H1 (cell line): ENCODE data around the gene FOXF2. TPM values are rescaled to one million over a fixed set of nuclear protein-coding genes. Genes with fewer than 3 reads are reported as not detected.

Experiments used
- EGR1 ChIP-seq: IDR thresholded peaks from 2 replicates; pipeline ENCODE4 v1.6.1; 2011; ENCODE audit warnings: low read depth, low read length, borderline replicate concordance
- EP300 ChIP-seq, 2 experiments: IDR thresholded peaks; 1 replicate in 1 of 2; 2 replicates in 1 of 2; pipeline ENCODE4 v1.6.1; 2011 to 2012; ENCODE audit warnings: low read depth in 2 of 2, low read length in 2 of 2, mild to moderate bottlenecking in 2 of 2, borderline replicate concordance in 1 of 2, inconsistent platforms in 1 of 2, moderate library complexity in 1 of 2
- EZH2 ChIP-seq: fragments of 200-600 bp; sonication (generic); IDR thresholded peaks from 2 replicates; pipeline ENCODE4 v1.7.1; 2012; ENCODE audit warnings: low read depth, mild to moderate bottlenecking, moderate library complexity, low read length, inconsistent platforms; ENCODE audit not compliant: severe bottlenecking
- KDM4A ChIP-seq: IDR thresholded peaks from one replicate; pipeline ENCODE4 v1.7.1; 2012; ENCODE audit warnings: low read depth, mild to moderate bottlenecking, moderate library complexity, low read length, inconsistent platforms; ENCODE audit not compliant: severe bottlenecking
- NRF1 ChIP-seq: IDR thresholded peaks from 2 replicates; pipeline ENCODE4 v1.6.1; 2011; ENCODE audit warnings: mild to moderate bottlenecking, low read depth, low read length, improper control_type of control experiment
- POU5F1 ChIP-seq: IDR thresholded peaks from 2 replicates; pipeline ENCODE4 v1.6.1; 2011; ENCODE audit warnings: low read depth, mild to moderate bottlenecking, low read length, moderate library complexity
- TAF7 ChIP-seq: optimal IDR thresholded peaks from 2 replicates; pipeline ENCODE3; 2011; ENCODE audit warnings: low read depth, mild to moderate bottlenecking, inconsistent platforms, low read length, moderate library complexity, borderline replicate concordance
- polyA plus RNA-seq, 7 experiments: library from polyadenylated mRNA; depleted of rRNA in 3 of 7; stranded (reverse) in 5 of 7; unstranded in 2 of 7; fragments of >200 nt in 5 of 7; fragments of 200-250 nt in 2 of 7; gene quantifications; 1 replicate in 5 of 7; 2 replicates in 1 of 7; 4 replicates in 1 of 7; pipeline versions ENCODE4 v1.2.1 to v1.2.3, GENCODE V29; 2011 to 2013; ENCODE audit warnings: missing spikeins in 2 of 7, mixed read lengths in 2 of 7
- total RNA-seq: library from RNA; stranded (reverse); fragmentation: NEBNext Ultra II Directional; extraction: Animal tissue kit (Norgen Biotek cat#: 25700); gene quantifications from 2 replicates; pipeline ENCODE4 v1.2.1, GENCODE V29; 2021

Gene FOXF2
- total and polyA plus RNA-seq, 2 of the 8 experiments (the other 6 are each of a cell fraction or from before 2014, with no cell fraction given), result 0.05 TPM; not detected in 1

DNA sequence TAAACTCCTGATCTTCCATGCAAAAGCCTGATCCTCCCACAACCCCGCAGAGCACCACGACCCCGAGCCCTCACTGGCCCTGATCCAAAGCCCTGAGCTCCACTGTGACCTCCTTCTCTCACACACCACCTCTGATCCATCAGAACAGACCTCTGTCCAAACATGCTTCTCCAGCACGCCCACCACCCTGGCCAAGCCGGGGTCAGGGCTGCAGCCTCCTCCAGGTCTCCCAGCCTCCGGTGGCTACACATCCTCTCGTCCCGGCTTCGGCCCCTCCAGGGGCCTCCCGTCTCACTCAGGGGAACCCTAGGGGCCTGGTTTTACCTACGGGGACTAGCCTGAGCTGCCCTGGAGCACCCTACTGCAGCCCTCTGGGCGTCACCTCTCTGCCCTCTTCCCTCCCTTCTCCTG, 49.1 kb downstream of the FOXF2 start (continued):
- no peak for TF ChIP-seq POU5F1
- no peak for TF ChIP-seq EP300 (IDR thresholded peaks at IDR 0.05; ENCODE audit: borderline replicate concordance in 1 of 2, low read depth in 2 of 2, low read length in 2 of 2)
- TF ChIP-seq KDM4A, result no peak
- TF ChIP-seq EGR1, result no peak
- no peak for TF ChIP-seq NRF1
- TF ChIP-seq EZH2, result no peak
- no peak for TF ChIP-seq TAF7
